Measurements from ENCODE around the gene HERC2.

The HERC2 gene

GRCh38 chr15:28281876-28282275 is 40.1 kb downstream of the HERC2 start:
- TF ChIP-seq, protein P1, sequence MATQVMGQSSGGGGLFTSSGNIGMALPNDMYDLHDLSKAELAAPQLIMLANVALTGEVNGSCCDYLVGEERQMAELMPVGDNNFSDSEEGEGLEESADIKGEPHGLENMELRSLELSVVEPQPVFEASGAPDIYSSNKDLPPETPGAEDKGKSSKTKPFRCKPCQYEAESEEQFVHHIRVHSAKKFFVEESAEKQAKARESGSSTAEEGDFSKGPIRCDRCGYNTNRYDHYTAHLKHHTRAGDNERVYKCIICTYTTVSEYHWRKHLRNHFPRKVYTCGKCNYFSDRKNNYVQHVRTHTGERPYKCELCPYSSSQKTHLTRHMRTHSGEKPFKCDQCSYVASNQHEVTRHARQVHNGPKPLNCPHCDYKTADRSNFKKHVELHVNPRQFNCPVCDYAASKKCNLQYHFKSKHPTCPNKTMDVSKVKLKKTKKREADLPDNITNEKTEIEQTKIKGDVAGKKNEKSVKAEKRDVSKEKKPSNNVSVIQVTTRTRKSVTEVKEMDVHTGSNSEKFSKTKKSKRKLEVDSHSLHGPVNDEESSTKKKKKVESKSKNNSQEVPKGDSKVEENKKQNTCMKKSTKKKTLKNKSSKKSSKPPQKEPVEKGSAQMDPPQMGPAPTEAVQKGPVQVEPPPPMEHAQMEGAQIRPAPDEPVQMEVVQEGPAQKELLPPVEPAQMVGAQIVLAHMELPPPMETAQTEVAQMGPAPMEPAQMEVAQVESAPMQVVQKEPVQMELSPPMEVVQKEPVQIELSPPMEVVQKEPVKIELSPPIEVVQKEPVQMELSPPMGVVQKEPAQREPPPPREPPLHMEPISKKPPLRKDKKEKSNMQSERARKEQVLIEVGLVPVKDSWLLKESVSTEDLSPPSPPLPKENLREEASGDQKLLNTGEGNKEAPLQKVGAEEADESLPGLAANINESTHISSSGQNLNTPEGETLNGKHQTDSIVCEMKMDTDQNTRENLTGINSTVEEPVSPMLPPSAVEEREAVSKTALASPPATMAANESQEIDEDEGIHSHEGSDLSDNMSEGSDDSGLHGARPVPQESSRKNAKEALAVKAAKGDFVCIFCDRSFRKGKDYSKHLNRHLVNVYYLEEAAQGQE (IDR thresholded peaks at IDR 0.05; ENCODE audit: insufficient read depth in 1 of 2, low read depth in 2 of 2, low read length in 2 of 2) = no peak
- TF ChIP-seq SIN3A (IDR thresholded peaks at IDR 0.05; ENCODE audit: borderline replicate concordance, insufficient read depth, low read length) (no peak), TAF1 (IDR thresholded peaks at IDR 0.05; ENCODE audit: borderline replicate concordance, insufficient read depth, low read length) (no peak), FOXP2 (optimal IDR thresholded peaks at IDR 0.05; ENCODE audit: borderline replicate concordance, extremely low read depth, extremely low read length, insufficient read depth) (no peak), POLR2AphosphoS5 (IDR thresholded peaks at IDR 0.05; ENCODE audit: low read depth, low read length) (no peak)

DNA sequence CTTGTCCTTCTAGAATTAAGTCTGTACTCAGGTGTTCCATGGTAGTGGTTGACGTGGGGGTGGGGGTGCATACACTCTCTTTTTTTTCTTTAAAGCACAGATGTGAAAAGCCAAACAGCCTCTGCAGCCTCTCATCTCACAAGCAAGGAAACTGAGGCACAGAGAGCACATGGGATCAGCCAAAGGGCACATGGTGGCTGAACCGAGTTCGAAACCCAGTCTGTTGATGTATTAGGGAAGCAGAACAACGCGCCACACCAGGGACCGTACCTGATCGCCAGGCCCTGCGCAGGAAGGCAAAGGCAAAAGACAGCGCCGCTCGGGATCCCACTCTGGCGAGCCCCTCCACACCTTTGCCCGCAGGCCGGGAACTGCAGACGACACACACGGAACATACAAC is 47.3 kb downstream of the HERC2 start:
- TF ChIP-seq POLR2AphosphoS5 (IDR thresholded peaks at IDR 0.05; ENCODE audit: low read depth, low read length) (no peak), TAF1 (IDR thresholded peaks at IDR 0.05; ENCODE audit: borderline replicate concordance, insufficient read depth, low read length) (no peak), FOXP2 (optimal IDR thresholded peaks at IDR 0.05; ENCODE audit: borderline replicate concordance, extremely low read depth, extremely low read length, insufficient read depth) (no peak), SIN3A (IDR thresholded peaks at IDR 0.05; ENCODE audit: borderline replicate concordance, insufficient read depth, low read length) (no peak)
- TF ChIP-seq, protein P1 (IDR thresholded peaks at IDR 0.05; ENCODE audit: insufficient read depth in 1 of 2, low read depth in 2 of 2, low read length in 2 of 2) = no peak

GRCh38 chr15:28273873-28274610 is 47.9 kb downstream of the HERC2 start:
- TF ChIP-seq SIN3A (IDR thresholded peaks at IDR 0.05; ENCODE audit: borderline replicate concordance, insufficient read depth, low read length) (no peak), TAF1 (IDR thresholded peaks at IDR 0.05; ENCODE audit: borderline replicate concordance, insufficient read depth, low read length) (no peak), FOXP2 (optimal IDR thresholded peaks at IDR 0.05; ENCODE audit: borderline replicate concordance, extremely low read depth, extremely low read length, insufficient read depth) (no peak)
- TF ChIP-seq, protein P1 (IDR thresholded peaks at IDR 0.05; ENCODE audit: insufficient read depth in 1 of 2, low read depth in 2 of 2, low read length in 2 of 2) = no peak

DNA sequence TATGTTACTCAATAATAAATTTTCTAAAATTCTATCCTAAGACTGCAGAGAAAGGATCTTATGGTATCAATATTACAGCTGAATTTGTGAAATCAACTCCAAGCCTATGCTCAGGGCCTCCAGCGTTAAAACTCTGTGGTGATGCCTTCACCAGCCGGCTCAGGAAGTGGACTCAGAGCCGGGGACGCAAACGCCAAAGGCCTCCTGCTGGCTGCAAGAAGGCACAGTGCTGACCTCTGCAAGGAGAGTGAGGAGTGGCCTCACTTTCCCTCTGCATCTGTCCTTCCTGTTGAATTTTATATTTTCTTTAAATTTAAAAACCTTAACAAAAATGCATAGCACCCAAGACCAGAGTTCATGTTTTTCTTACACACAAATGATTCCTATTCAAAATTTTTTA is 48.5 kb downstream of the HERC2 start:
- no peak for TF ChIP-seq FOXP2 (optimal IDR thresholded peaks at IDR 0.05; ENCODE audit: borderline replicate concordance, extremely low read depth, extremely low read length, insufficient read depth)
- TF ChIP-seq SIN3A (IDR thresholded peaks at IDR 0.05; ENCODE audit: borderline replicate concordance, insufficient read depth, low read length) = no peak
- TF ChIP-seq, protein P1 (IDR thresholded peaks at IDR 0.05; ENCODE audit: insufficient read depth in 1 of 2, low read depth in 2 of 2, low read length in 2 of 2) = no peak
- no peak for TF ChIP-seq POLR2AphosphoS5 (IDR thresholded peaks at IDR 0.05; ENCODE audit: low read depth, low read length)
- no peak for TF ChIP-seq TAF1 (IDR thresholded peaks at IDR 0.05; ENCODE audit: borderline replicate concordance, insufficient read depth, low read length)

All from PFSK-1 (cell line).